K562 (cell line): ENCODE results near the gene STK36. TPM values are rescaled to one million over a fixed set of nuclear protein-coding genes. Genes with fewer than 3 reads are reported as not detected.

ENCODE experiments used
- C11orf30 ChIP-seq: fragments of 450-650 bp; IDR thresholded peaks from 2 replicates; pipeline ENCODE4 v1.6.1; 2016; ENCODE audit warnings: low read depth, mild to moderate bottlenecking
- EGR1 ChIP-seq: fragments of 450-650 bp; conservative IDR thresholded peaks from 2 replicates; pipeline ENCODE4 v1.6.1; 2017; ENCODE audit warnings: mild to moderate bottlenecking
- MIER1 ChIP-seq: fragments of 450-650 bp; IDR thresholded peaks from 2 replicates; pipeline ENCODE4 v1.6.1; 2016; ENCODE audit warnings: antibody characterized with exemption, mild to moderate bottlenecking, low read depth
- NCOA1 ChIP-seq: fragments of 450-650 bp; IDR thresholded peaks from 2 replicates; pipeline ENCODE4 v1.6.1; 2016; ENCODE audit warnings: low read depth
- NCOA2 ChIP-seq, 2 experiments: fragments of 450-650 bp; IDR thresholded peaks; 2 replicates each; pipeline ENCODE4 v1.6.1; 2018; ENCODE audit warnings: mild to moderate bottlenecking in 2 of 2, moderate library complexity in 1 of 2; ENCODE audit not compliant: partially characterized antibody in 2 of 2
- STAG1 ChIP-seq: sonication (generic); formaldehyde crosslinking; IDR thresholded peaks from 2 replicates; pipeline ENCODE4 v1.5.0; 2020; ENCODE audit warnings: missing genetic modification reagents, borderline replicate concordance
- TRIM24 ChIP-seq, 2 experiments: fragments of 450-650 bp; IDR thresholded peaks; 2 replicates each; pipeline ENCODE4 v1.6.1; 2016
- polyA plus RNA-seq, 8 experiments: library from polyadenylated mRNA; depleted of rRNA in 4 of 8; stranded (reverse) in 5 of 8; unstranded in 3 of 8; fragments of >200 nt; fragmentation: Nextera tagmentation in 2 of 8; fragmentation: Illumina TruSeq in 1 of 8; extraction: Ambion mirVana in 2 of 8; extraction: Trizol in 1 of 8; gene quantifications; 2 replicates each; pipeline versions ENCODE4 v1.2.1 to v1.2.3, GENCODE V29; 2011 to 2014; ENCODE audit warnings: inconsistent platforms in 1 of 8, missing spikeins in 1 of 8
- total RNA-seq, 7 experiments: library from RNA; depleted of rRNA in 6 of 7; stranded (reverse); fragments of >200 nt in 6 of 7; fragmentation: Illumina TruSeq in 2 of 7; extraction: Trizol in 2 of 7; gene quantifications; 2 replicates each; pipeline versions ENCODE4 v1.2.1 to v1.2.3, GENCODE V29; 2011 to 2021; ENCODE audit warnings: low replicate concordance in 1 of 7
- TF ChIP-seq, protein P1 (sequence below): sonication (generic); formaldehyde crosslinking; IDR thresholded peaks from 2 replicates; pipeline ENCODE4 v1.4.0; 2020; ENCODE audit warnings: mild to moderate bottlenecking, missing genetic modification reagents
- TF ChIP-seq, protein P2 (sequence below): sonication (generic); formaldehyde crosslinking; IDR thresholded peaks from 2 replicates; pipeline ENCODE4 v1.8.0; 2022; ENCODE audit warnings: mild to moderate bottlenecking, missing genetic modification reagents

STK36 gene
- total and polyA plus RNA-seq, 9 of the 15 experiments (the other 6 are each of a cell fraction or from before 2014, with no cell fraction given), result 3.5 to 12.4 (median 6.7) TPM

DNA sequence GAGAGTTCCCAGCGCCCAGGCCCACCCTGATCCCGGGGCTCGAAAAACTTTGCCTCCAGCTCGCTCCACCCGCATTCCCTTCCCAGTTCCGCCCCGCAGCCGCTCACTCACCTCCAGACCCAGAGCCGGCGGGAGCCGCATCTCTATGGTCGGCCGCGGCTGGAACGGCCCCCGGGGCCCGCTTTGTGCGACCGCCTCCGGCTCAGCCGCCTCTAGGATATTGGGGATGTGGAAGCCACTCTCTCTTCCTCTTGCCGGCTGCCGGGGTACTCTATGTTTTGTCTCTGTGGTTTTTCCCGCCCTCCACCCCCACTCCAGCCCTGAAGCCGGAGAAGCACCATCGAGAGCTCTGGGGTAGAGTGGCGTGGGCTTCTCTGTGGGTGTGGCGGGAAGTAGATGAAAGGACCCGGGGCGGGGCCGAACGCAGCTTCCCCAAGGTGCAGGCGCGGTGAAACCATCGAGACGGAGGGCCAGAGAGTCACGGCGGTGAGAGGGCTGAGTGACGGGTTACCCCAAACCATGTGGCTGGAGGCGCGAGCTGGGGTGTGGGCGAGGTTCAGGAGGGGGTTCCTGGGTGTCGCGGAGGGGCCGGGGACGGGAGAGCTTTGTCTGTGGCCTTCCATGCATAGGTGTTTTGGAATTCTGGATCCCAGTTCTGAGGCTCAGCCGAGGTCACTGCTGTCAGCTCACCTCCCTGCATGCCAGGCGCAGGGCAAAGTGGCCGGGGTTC lies 12.5 kb upstream of the STK36 start, which contains the start of the genes BCS1L and ZNF142 (continued):
- TF ChIP-seq, protein P1, sequence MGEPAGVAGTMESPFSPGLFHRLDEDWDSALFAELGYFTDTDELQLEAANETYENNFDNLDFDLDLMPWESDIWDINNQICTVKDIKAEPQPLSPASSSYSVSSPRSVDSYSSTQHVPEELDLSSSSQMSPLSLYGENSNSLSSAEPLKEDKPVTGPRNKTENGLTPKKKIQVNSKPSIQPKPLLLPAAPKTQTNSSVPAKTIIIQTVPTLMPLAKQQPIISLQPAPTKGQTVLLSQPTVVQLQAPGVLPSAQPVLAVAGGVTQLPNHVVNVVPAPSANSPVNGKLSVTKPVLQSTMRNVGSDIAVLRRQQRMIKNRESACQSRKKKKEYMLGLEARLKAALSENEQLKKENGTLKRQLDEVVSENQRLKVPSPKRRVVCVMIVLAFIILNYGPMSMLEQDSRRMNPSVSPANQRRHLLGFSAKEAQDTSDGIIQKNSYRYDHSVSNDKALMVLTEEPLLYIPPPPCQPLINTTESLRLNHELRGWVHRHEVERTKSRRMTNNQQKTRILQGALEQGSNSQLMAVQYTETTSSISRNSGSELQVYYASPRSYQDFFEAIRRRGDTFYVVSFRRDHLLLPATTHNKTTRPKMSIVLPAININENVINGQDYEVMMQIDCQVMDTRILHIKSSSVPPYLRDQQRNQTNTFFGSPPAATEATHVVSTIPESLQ, result no peak; the same call in 1 of the 2 replicates
- no peak for TF ChIP-seq TRIM24 (IDR thresholded peaks at IDR 0.05)
- peak; percentile 62 for TF ChIP-seq EGR1
- peak; percentile 69 for TF ChIP-seq C11orf30
- TF ChIP-seq, protein P2, sequence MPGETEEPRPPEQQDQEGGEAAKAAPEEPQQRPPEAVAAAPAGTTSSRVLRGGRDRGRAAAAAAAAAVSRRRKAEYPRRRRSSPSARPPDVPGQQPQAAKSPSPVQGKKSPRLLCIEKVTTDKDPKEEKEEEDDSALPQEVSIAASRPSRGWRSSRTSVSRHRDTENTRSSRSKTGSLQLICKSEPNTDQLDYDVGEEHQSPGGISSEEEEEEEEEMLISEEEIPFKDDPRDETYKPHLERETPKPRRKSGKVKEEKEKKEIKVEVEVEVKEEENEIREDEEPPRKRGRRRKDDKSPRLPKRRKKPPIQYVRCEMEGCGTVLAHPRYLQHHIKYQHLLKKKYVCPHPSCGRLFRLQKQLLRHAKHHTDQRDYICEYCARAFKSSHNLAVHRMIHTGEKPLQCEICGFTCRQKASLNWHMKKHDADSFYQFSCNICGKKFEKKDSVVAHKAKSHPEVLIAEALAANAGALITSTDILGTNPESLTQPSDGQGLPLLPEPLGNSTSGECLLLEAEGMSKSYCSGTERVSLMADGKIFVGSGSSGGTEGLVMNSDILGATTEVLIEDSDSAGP (CRISPR knock-in tag), result no peak
- TF ChIP-seq STAG1, result no peak
- TF ChIP-seq NCOA1, result 0 out of 2 replicates have a peak, but pooled peaks have one; percentile 17
- TF ChIP-seq MIER1, result no peak
- TF ChIP-seq NCOA2 (IDR thresholded peaks at IDR 0.05; ENCODE audit: partially characterized antibody in 2 of 2), result no peak
